ENCODE measurements around the gene MRM2. TPM values are rescaled to one million over a fixed set of nuclear protein-coding genes. Genes with fewer than 3 reads are reported as not detected.

Gene MRM2
- total RNA-seq, 1 donor from 2014 or later: 13.1 TPM

GRCh38 chr7:2193575-2194305, 48.3 kb downstream of the MRM2 start:
- no peak for DNase-seq (ENCODE audit: extremely low read depth, low read depth, low spot score)

- DNase-seq (ENCODE audit: extremely low read depth, low read depth, low spot score): no peak
Measured at GRCh38 chr7:2192831-2193534, 49.0 kb downstream of the MRM2 start.

- no peak for DNase-seq (ENCODE audit: extremely low read depth, low read depth, low spot score)
Measured at GRCh38 chr7:2191016-2191415, 51.0 kb downstream of the MRM2 start.

GRCh38 chr7:2190531-2190930, 51.5 kb downstream of the MRM2 start:
- DNase-seq (ENCODE audit: extremely low read depth, low read depth, low spot score): no peak

GRCh38 chr7:2186166-2186565, 55.8 kb downstream of the MRM2 start:
- no peak for DNase-seq (ENCODE audit: extremely low read depth, low read depth, low spot score)

- no peak for DNase-seq (ENCODE audit: extremely low read depth, low read depth, low spot score)
Measured at GRCh38 chr7:2185715-2186114, 56.3 kb downstream of the MRM2 start.

Other genes starting within 250 kb of the MRM2 start
- 36.6 and 59.4 TPM in 2 replicates for gene MAD1L1, start 9.3 kb downstream of the MRM2 start, total RNA-seq
- gene NUDT1, start within 50 bp of the MRM2 start, total RNA-seq: 12.3 and 17.0 TPM in 2 replicates
- gene SNX8, start 72.2 kb upstream of the MRM2 start, total RNA-seq: 37.5 and 54.4 TPM in 2 replicates
- 150 and 181 TPM in 2 replicates for gene EIF3B, start 112.6 kb upstream of the MRM2 start, total RNA-seq
- 22.2 and 32.6 TPM in 2 replicates for gene CHST12, start 161.4 kb upstream of the MRM2 start, total RNA-seq
- not detected in 2 replicates for gene GRIFIN, start 234.2 kb upstream of the MRM2 start, total RNA-seq